Gastrocnemius medialis (tissue), 4 donors: ENCODE measurements around the gene GAS6.

Experiments used
- CTCF ChIP-seq, 5 experiments: fragments of 450-650 bp in 3 of 5; fragments of 200-600 bp in 2 of 5; sonication (generic) in 2 of 5; IDR thresholded peaks in 4 of 5; conservative IDR thresholded peaks in 1 of 5; 1 replicate in 4 of 5; 2 replicates in 1 of 5; pipeline ENCODE4 v1.5.1; 2016 to 2019; ENCODE audit warnings: antibody characterized with exemption in 5 of 5, mild to moderate bottlenecking in 3 of 5, moderate library complexity in 3 of 5
- POLR2A ChIP-seq, 2 donors: fragments of 450-650 bp; IDR thresholded peaks; one replicate each; pipeline ENCODE4 v1.6.1; 2017; ENCODE audit warnings: antibody characterized with exemption in 2 of 2, mild to moderate bottlenecking in 2 of 2, moderate library complexity in 2 of 2

- no peak for TF ChIP-seq CTCF (IDR thresholded peaks at IDR 0.05 in 4 of 5, conservative IDR thresholded peaks at IDR 0.05 in 1 of 5)
- TF ChIP-seq POLR2A (IDR thresholded peaks at IDR 0.05) = no peak
These were observed 80.5 kb downstream of the GAS6 start for GRCh38 chr13:113783200-113783881.
